ENCODE measurements around the gene OSTN.

- no peak for TF ChIP-seq CTCF (IDR thresholded peaks at IDR 0.05)
- no peak for TF ChIP-seq POLR2AphosphoS5 (IDR thresholded peaks at IDR 0.05; ENCODE audit: low read depth, low read length)
- TF ChIP-seq REST (IDR thresholded peaks at IDR 0.05; ENCODE audit: insufficient read depth in 1 of 2, low read depth in 2 of 2, low read length in 1 of 2) = no peak
Measured at GRCh38 chr3:191268737-191269136, 69.7 kb downstream of the OSTN start.
